HG02885 (cell line): ENCODE measurements around the gene DNAH12.
"Not testable (repeated sequence)": the region's sequence is repeated elsewhere in the genome, so short reads cannot be mapped to it uniquely, and the experiment has no call there.

Experiments
- ATAC-seq: cut with Tn5 transposase; IDR thresholded peaks from one replicate; pipeline ENCODE4 v1.9.1; 2021; ENCODE audit warnings: mild to moderate bottlenecking; ENCODE audit not compliant: unreplicated experiment, poor library complexity

The DNAH12 gene

DNA sequence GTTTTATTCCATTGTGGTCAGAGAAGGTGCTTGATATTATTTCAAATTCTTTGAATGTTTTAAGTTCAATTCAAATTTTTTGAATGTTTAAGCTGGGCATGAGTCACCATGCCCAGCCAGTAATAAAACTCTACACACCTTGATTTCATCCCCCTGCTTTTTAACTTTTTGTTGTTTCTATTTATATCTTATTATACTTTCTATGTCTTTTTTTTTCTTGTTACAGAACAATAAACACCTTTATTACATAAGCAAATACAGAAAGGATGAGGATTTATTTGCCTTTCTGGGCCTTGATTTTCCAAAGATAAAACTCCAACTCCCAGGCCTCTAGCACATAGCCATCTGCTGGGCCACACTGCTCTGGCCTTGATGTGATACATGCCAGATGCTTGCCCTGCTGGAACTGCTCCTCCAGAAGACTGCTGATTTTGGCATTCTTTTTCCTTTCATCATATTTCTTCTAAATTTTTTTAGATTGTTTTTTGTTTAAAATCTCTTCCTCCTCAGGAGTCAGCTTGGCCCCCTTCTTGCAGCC lies 14.0 kb downstream of the DNAH12 start:
- no peak for ATAC-seq

DNA sequence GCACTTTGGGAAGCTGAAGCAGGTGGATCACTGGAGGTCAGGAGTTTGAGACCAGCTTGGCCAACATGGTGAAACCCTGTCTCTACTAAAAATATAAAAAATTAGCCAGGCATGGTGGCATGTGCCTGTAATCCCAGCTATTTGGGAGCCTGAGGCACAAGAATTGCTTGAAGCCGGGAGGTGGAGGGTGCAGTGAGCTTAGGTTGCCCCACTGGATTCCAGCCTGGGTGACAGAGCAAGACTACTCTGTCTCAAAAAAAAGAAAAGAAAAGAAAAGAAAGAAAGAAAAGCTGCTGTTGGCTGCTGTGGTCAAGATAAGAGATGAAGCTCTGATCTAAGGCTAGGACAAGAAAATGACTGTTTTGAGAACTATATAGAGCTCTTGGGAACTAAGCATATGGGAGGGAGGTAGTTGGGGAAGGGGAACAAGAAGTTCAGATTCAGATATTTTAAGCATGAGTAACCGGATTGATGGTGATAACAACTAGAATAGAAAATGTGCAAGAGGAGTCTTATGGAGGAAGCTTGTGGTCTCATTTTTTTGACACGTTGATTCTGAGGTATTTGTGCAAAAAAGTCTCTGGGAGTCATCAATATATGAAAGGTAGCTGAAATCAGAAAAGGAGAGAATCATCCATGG lies 25.7 kb downstream of the DNAH12 start:
- ATAC-seq = no peak

DNA sequence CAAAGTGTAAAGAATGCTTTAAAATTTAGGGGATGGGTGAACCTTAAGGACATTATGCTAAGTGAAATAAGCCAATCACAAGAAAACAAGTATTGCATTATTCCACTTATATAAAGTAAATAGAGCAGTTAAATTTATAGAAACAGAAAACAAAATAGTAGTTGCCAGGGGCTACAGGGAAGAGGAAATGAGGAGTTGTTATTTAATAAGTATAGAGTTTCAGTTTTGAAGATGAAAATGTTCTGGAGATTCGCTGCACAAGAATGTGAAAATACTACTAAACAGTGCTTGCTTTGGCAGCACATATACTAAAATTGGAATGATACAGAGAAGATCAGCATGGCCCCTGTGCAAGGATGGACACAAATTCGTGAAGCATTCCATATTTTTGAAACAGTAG lies 32.0 kb downstream of the DNAH12 start:
- ATAC-seq = no peak

DNA sequence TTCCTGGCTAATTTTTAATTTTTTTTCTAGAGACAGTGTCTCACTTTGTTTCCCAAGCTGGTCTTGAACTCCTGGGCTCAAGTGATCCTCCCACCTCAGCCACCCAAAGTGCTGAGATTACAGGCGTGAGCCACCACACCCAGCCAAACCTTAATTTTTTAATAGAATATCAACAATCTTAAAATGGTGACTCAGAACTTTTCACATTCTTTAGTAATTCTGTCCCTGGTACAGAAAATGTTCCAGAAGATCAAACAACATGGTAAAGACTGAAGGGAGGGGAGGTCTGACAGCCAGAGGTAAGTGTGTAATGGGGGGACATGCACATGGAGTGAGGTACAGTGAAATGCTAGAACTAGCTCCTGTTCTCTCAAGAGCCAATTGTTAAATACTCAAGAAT lies 38.2 kb downstream of the DNAH12 start:
- no peak for ATAC-seq

DNA sequence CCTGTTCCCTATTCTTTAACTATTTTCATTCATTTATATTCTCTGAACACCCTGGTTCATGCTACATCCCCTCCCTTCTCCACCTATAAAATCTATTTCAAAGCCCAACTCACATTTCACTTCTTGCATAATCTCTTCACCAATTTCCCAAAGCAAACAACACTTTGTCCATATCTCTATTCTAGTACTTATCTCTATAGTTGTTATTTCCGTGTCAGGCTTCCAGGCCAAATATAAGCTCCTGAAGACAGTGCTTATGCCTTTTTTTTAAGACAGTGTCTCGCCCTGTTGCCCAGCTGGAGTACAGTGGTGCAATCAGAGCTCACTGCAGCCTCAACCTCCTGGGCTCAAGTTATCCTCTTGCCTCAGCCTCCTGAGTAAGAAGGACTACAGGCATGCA lies 43.6 kb downstream of the DNAH12 start:
- ATAC-seq = no peak

DNA sequence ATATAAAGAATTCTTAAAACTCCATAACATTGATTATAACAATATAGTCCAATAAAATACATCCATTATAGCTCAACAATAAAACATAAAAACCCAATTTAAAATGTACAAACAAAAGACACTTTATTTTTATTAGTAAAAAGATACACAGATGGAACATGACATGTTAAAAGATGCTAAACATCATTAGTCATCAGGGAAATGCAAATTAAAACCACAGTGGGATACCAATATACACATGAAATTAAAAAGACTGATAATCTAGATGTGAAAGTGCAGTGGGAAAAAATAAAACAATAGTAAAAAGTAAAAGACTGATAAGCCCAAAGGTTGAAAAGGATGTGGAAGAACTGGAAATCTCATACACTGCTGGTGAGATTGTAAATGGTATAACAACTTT lies 46.2 kb downstream of the DNAH12 start:
- ATAC-seq = no peak

DNA sequence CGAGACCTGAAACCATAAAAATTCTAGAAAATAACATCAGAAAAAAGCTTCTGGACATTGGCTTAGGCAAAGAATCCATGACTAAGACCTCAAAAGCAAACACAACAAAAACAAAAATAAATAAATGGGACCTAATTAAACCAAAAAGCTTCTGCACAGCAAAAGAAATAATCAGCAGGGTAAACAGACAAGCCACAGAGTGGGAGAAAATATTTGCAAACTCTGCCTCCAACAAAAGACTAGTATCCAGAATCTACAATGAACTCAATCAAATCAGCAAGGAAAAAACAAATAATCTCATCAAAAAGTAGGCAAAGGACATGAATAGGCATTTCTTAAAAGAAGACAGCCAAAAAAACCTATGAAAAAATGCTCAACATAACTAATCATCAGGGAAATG lies 59.6 kb downstream of the DNAH12 start:
- no peak for ATAC-seq

DNA sequence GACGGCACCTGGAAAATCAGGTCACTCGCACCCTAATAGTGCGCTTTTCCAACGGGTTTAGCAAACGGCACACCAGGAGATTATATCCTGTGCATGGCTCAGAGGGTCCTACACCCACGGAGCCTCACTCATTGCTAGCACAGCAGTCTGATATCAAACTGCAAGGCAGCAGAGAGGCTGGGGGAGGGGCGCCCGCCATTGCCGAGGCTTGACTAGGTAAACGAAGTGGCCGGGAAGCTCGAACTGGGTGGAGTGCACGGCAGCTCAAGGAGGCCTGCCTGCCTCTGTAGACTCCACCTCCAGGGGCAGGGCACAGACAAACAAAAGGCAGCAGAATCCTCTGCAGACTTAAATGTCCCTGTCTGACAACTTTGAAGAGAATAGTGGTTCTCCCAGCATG lies 67.0 kb downstream of the DNAH12 start:
- not testable (repeated sequence) for ATAC-seq

DNA sequence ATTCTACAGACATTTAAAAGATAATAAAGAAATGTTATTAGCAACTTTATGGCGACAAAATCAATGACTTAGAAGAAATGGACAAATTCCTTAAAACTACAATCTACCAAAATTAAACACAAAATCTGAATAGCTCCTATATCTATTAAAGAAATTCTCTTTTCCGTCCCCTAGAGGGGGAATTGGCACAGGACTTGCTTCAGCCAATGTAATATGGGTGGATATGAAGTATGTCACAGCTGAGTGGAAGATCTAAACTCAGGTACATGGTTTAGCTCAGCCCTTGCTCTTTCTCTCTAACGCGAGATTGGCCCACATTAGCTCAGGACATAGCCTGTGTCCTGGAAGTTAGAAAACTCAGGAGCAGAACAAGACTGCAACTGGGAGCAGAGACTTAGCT lies 79.3 kb downstream of the DNAH12 start:
- no peak for ATAC-seq

DNA sequence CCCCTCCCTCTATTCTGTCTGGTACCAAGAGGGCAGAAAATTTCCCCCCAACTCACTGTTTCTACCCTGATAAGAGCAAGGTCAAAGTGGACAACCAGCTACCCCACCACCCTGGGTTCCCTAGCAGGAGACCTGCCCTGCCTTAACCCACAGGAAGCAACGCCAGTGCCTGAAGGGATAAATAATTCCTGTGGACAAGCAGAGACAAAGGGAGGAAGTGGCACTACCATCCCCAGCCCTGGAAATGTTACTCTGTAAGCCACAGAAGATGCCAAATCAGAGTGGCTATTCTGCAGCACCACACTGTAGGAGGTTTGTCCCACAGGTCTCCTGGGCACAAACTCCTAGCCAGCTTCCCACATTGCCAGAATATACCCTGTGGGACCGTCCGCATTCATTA lies 80.1 kb downstream of the DNAH12 start:
- no peak for ATAC-seq

DNA sequence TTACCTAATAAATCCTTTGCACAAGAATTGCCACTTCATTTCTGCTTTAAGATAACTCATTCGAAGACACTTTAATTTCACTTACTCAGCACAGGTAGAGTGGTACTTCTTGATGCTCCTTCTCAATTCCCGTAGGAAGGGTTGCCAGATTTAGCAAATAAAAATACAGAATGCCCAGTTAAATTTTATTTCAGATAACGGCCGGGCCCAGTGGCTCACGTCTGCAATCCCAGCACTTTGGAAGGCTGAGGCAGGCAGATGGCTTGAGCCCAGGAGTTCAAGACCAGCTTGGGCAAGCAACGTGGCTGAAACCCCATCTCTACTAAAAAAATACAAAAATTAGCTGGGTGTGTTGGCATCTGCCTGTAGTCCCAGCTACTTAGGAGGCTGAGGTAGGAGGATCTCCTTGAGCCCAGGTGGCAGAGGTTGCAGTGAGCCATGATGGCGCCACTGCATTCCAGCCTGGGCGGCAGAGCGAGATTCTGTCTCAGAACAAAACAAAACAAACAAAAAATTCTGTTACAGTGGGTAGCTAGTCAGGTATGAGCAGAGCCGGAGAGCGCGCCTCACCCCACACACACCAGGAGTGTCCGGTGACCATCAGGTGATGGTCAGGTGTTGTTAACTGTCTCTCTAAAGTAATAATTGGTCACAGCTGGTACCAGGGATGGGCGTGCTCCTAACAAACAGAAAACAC lies 92.8 kb downstream of the DNAH12 start:
- no peak for ATAC-seq

DNA sequence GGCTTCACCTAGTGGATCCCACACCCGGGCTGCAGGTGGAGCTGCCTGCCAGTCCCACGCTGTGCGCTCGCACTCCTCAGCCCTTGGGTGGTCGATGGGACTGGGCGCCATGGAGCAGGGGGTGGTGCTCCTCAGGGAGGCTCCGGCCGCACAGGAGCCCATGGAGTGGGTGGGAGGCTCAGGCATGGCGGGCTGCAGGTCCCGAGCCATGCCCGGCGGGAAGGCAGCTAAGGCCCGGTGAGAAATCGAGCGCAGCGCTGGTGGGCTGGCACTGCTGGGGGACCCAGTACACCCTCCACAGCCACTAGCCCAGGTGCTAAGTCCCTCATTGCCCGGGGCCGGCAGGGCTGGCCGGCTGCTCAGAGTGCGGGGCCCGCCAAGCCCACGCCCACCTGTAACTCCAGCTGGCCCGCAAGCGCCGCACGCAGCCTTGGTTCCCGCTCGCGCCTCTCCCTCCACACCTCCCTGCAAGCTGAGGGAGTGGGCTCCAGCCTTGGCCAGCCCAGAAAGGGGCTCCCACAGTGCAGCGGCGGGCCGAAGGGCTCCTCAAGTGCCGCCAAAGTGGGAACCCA lies 94.8 kb downstream of the DNAH12 start:
- ATAC-seq = not testable (repeated sequence)

DNA sequence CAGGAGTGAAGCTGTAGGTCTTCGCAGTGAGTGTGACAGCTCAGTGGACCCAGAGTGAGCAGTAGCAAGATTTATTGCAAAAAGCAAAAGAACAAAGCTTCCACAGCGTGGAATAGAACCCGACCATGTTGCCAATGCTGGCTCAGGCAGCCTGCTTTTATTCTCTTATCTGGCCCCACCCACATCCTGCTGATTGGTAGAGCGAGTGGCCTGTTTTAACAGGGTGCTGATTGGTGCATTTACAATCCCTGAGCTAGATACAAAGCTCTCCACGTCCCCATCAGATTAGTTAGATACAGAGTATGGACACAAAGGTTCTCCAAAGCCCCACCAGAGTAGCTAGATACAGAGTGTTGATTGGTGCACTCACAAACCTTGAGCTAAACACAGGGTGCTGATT lies 95.7 kb downstream of the DNAH12 start:
- ATAC-seq = not testable (repeated sequence)

DNA sequence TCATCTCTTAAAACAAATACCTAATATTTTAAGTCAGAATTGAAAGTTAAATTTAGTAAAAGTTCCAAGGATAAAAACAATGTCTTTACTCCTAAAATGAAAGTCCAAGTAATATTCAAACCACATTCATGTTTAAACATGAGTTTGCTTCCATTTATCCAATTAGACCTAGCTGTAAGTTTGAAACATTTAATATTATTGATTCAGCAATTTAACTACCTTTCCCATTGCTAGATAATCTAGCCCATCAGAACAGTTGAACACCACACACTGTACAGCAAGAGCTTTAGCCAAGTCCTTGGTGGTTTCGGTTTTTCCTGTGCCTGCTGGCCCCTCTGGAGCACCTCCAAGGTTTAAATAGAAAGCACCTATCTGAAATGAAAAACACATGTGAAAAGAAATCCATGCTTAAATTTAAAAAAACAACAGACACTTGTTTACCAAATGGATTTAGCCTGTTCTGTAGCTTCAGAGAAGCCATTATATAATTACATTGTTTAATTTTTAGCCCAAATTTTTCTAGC lies 97.8 kb downstream of the DNAH12 start:
- no peak for ATAC-seq

DNA sequence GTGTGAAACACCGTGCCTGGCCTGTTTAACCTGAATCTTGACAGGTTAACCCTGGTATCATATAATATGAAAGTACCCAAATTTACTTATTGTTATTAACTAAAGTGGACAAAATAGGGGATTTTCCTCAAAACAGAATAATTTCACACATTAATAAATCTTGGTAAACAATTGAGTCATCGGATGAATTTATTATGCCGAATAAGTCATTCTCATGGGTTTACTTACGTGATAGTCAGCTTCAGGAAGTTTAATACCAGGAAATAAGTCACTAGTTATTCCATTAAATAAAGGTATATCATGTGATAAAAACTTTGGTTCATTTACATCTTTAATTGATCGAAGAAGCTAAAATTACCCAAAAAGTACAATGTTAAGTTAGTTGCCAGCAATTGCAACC lies 99.7 kb downstream of the DNAH12 start:
- no peak for ATAC-seq

DNA sequence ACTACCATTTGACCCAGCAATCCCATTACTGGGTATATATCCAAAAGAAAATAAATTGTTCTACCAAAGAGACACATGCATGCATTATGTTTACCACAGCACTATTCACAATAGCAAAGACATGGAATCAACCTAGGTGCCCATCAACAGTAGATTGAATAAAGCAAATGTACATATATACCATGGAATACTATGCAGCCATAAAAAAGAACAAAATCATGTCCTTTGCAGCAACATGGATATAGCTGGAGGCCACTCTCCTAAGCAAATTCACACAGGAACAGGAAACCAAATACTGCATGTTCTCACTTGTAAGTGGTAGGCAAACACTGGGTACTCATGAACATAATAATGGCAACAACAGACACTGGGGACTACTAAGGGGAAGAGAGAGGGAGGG lies 104.0 kb downstream of the DNAH12 start:
- ATAC-seq = not testable (repeated sequence)

DNA sequence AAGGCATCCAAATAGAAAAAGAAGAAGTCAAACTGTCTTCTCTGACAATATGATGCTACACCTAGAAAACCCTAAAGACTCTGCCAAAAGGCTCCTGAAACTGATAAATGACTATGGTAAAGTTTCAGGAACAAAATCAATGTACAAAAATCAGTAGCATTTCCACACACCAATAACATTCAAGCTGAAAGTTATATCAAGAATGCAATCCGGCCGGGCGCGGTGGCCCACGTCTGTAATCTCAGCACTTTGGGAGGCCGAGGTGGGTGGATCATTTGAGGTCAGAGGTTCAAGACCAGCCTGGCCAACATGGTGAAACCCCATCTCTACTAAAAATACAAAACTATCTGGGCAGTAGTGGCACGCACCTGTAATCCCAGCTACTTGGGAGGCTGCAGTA lies 105.7 kb downstream of the DNAH12 start:
- not testable (repeated sequence) for ATAC-seq

DNA sequence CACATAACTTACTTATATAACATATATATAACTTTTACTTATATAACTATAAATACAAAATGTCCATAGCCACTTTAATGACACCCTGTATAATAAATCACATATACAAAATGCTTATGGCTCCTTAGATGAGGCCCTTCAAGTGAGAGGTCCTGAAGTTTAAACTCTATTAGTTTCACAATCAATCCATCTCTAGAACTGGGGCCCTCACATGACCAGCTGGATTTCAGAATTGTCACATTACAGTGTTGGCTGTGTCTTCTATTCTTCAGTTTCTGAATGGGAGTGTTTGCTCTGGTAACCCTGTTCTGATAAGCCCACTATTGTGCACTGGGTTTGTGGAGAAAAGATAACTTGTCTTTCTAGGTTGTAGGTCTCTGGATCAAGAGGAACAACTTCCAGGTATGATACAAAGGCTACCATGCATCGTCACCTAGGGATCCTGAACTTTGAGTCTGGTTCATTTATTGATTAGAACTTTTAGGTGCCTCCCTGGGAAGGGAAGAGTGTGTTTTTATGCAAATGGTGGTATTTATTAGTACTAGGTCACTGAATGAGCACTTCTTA lies 107.9 kb downstream of the DNAH12 start:
- ATAC-seq = no peak

DNA sequence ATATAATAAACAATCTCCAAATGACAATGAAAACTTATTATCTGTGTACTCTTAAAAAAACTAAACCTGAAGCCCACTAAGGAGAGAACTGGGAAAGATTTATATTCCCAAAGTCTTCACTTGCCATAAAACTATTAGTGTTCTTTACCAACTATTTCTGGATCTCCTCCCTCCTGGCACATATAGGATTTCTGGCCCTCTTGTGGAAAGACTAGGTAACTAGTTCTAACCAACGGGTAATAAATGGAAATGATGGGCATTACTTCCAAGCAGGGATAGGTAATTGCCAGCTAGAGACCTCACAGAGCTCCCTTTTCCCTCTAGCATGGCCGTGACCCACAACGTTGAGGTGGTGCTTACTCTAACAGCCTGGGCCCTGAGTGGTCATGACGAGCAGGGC lies 110.1 kb downstream of the DNAH12 start:
- no peak for ATAC-seq

DNA sequence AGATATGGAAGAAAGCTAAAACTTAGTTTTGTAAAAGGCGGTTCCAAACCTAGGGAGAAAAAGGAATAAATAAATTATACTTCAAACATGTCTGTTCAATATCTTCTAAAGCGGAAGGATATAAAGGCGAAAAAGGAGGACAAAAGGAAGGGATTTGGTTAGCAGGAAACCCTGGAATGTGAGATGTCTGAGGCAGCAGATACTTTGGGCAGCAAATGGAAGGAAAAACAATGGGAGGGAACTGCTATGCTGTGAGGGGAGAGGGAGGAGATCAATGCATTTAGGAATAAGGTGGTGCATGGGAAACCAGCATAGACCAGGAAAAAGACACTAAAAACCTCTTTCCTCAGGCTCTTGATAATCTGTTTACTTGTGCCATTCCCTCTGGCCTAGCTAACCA lies 120.8 kb downstream of the DNAH12 start:
- no peak for ATAC-seq

DNA sequence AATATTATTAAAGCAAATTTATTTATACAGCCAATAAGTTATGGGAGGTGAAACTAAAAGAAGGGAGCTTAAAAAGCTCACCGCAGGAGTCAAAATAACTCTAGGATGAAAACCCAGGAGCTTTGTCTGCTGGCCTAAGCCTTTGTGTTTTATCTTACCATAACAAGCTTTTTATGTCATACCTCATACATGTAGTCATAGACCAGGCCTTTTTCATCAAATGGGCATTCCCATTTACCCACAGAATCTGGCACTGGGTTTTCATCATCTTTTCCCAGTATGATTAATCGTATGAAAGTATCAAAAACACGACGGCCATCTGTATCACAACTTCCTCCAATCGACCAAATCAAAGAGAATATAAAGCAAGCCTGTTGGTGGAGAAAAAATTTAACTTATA lies 122.8 kb downstream of the DNAH12 start:
- no peak for ATAC-seq
